Tibial nerve (tissue), 4 donors: ENCODE data around the gene UTP15.

ENCODE experiments used
- EP300 ChIP-seq, 2 donors: sonication (generic); formaldehyde crosslinking; IDR thresholded peaks; one replicate each; pipeline ENCODE4 v1.6.1; 2017; ENCODE audit warnings: antibody characterized with exemption in 2 of 2, mild to moderate bottlenecking in 1 of 2
- POLR2A ChIP-seq, 2 donors: fragments of 450-650 bp; IDR thresholded peaks; one replicate each; pipeline ENCODE4 v1.6.1; 2017; ENCODE audit warnings: antibody characterized with exemption in 2 of 2, mild to moderate bottlenecking in 2 of 2, moderate library complexity in 2 of 2
- TF ChIP-seq, protein P1 (sequence below), 5 experiments: fragments of 200-600 bp in 3 of 5; fragments of 450-650 bp in 2 of 5; sonication (generic) in 3 of 5; IDR thresholded peaks; one replicate each; pipeline ENCODE4 v1.5.1; 2016 to 2019; ENCODE audit warnings: antibody characterized with exemption in 5 of 5, mild to moderate bottlenecking in 3 of 5, moderate library complexity in 2 of 5

DNA sequence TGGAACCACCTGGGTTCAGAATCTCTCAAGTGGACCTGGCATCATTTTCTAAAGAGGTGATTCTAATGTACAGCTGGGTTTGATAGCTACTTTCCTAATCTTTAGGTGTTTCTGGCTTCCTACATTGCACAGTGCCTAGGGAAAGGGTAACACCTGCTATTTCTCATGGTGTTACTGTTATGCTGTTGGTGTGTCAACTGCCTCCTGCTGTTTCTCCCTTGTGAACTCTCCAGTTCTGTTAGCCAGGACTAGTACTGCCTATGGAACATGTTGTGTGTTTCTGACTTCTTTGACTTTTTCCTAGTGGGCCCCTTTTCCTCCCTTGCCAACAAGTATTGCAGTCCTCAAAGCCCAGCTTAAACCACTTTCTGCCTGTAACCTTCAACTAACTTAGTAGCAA, 66.0 kb downstream of the UTP15 start:
- TF ChIP-seq, protein P1, sequence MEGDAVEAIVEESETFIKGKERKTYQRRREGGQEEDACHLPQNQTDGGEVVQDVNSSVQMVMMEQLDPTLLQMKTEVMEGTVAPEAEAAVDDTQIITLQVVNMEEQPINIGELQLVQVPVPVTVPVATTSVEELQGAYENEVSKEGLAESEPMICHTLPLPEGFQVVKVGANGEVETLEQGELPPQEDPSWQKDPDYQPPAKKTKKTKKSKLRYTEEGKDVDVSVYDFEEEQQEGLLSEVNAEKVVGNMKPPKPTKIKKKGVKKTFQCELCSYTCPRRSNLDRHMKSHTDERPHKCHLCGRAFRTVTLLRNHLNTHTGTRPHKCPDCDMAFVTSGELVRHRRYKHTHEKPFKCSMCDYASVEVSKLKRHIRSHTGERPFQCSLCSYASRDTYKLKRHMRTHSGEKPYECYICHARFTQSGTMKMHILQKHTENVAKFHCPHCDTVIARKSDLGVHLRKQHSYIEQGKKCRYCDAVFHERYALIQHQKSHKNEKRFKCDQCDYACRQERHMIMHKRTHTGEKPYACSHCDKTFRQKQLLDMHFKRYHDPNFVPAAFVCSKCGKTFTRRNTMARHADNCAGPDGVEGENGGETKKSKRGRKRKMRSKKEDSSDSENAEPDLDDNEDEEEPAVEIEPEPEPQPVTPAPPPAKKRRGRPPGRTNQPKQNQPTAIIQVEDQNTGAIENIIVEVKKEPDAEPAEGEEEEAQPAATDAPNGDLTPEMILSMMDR (IDR thresholded peaks at IDR 0.05), result no peak
- TF ChIP-seq POLR2A (IDR thresholded peaks at IDR 0.05) (no peak), EP300 (IDR thresholded peaks at IDR 0.05) (no peak)
